ENCODE results near the gene UFC1. TPM values are rescaled to one million over a fixed set of nuclear protein-coding genes. Genes with fewer than 3 reads are reported as not detected.

Gene UFC1
- total and polyA plus RNA-seq, 2 donors (not counting 1 experiment from before 2014, with no cell fraction given), result 91.0 to 128 TPM

- peaks cover 45% of the 10 kb centered on the region for H3K79me2 ChIP-seq (ENCODE audit: control insufficient read depth, insufficient read depth, low read length)
- ATAC-seq (ENCODE audit: low read depth), result peak; percentile 1
- 12% methylated on average over 11 of the region's 11 CpGs for WGBS (ENCODE audit: insufficient coverage)
- intact Hi-C loops (cut with micrococcal nuclease), result loop anchor here (2.0 to 10.0 kb wide), 4 partner anchors 66 to 418 kb away; partner anchors contain the start of genes ARHGAP30, CD48 and NDUFS2
- H4K20me1 ChIP-seq (ENCODE audit: control insufficient read depth, insufficient read depth, low read length, poor library complexity, severe bottlenecking), result no peaks in the 10 kb centered on the region
- H3K27me3 ChIP-seq (replicated peaks in 1 of 4; ENCODE audit: control extremely low read depth in 1 of 4, control insufficient read depth in 3 of 4, insufficient read depth in 4 of 4, low read length in 3 of 4), result no peaks in the 10 kb centered on the region
- Mint-ChIP-seq H3K4me1 (peaks cover 37% of the 10 kb centered on the region), H3K4me3 (no peak overlapping the region), H3K9me3 (ENCODE audit: insufficient read depth) (no peaks in the 10 kb centered on the region), H3K27ac (no peak overlapping the region), H3K27me3 (no peaks in the 10 kb centered on the region)
- peaks cover 0 to 17% of the 10 kb centered on the region in 2 experiments for H3K36me3 ChIP-seq (replicated peaks in 1 of 2; ENCODE audit: control extremely low read depth in 1 of 2, control insufficient read depth in 1 of 2, extremely low read depth in 1 of 2, insufficient read depth in 2 of 2, low read length in 1 of 2)
- ChIA-PET POLR2A (interaction anchor here (0.8 to 2.3 kb wide), 7 partner anchors 16 to 115 kb away, joined by 3 to 12 read pairs (median 5); partner anchors contain the start of genes ARHGAP30, NIT1, PFDN2 and PPOX), CTCF (interaction anchor here (0.6 to 10.0 kb wide), 9 partner anchors 15 to 940 kb away, joined by 3 to 82 read pairs (median 4); partner anchors contain the start of genes ARHGAP30, NIT1, PFDN2 and PPOX)
- H3K4me3 ChIP-seq (ENCODE audit: control extremely low read depth in 1 of 5, extremely low read depth in 1 of 5, insufficient read depth in 1 of 5, low read depth in 2 of 5, low read length in 4 of 5), result peak overlapping the region; percentile 85 to 100 (median 92)
- peak overlapping the region; percentile 98 for H3K4me2 ChIP-seq (replicated peaks; ENCODE audit: low read depth, low read length, poor library complexity, severe bottlenecking)
- H3K9ac ChIP-seq (ENCODE audit: low read length), result peak overlapping the region; percentile 82
- peaks cover 18 to 27% of the 10 kb centered on the region in 2 donors for H3K4me1 ChIP-seq (ENCODE audit: control insufficient read depth in 2 of 2, insufficient read depth in 2 of 2, low read length in 2 of 2)
- H3K27ac ChIP-seq (ENCODE audit: low read length in 2 of 2), result peak overlapping the region; percentile 83 to 89
- no peaks in the 10 kb centered on the region for H3K9me3 ChIP-seq (ENCODE audit: control extremely low read depth in 1 of 3, control insufficient read depth in 2 of 3, insufficient read depth in 1 of 3, low read length in 2 of 3)
- DNase-seq, result no peak
- no peak for TF ChIP-seq EZH2 (IDR thresholded peaks at IDR 0.05; ENCODE audit: borderline replicate concordance, insufficient read depth, low read depth, low read length, poor library complexity, severe bottlenecking)
- TF ChIP-seq CTCF (IDR thresholded peaks at IDR 0.05), result no peak
- peak overlapping the region; percentile 89 for H2AFZ ChIP-seq (ENCODE audit: insufficient read depth, low read depth, low read length, poor library complexity, severe bottlenecking)
Observed at GRCh38 chr1:161133220-161133740, 20.5 kb upstream of the UFC1 start.

GRCh38 chr1:161137881-161138280 is 15.9 kb upstream of the UFC1 start:
- Mint-ChIP-seq H3K4me3 (no peak overlapping the region), H3K27ac (no peak overlapping the region), H3K4me1 (peaks cover 11% of the 10 kb centered on the region), H3K27me3 (no peaks in the 10 kb centered on the region), H3K9me3 (ENCODE audit: insufficient read depth) (no peaks in the 10 kb centered on the region)
- no peak for ATAC-seq (ENCODE audit: low read depth)
- Histone ChIP-seq H3K4me2 (replicated peaks; ENCODE audit: low read depth, low read length, poor library complexity, severe bottlenecking) (no peak overlapping the region), H4K20me1 (ENCODE audit: control insufficient read depth, insufficient read depth, low read length, poor library complexity, severe bottlenecking) (no peaks in the 10 kb centered on the region), H3K9me3 (ENCODE audit: control extremely low read depth in 1 of 3, control insufficient read depth in 2 of 3, insufficient read depth in 1 of 3, low read length in 2 of 3) (no peaks in the 10 kb centered on the region), H3K79me2 (ENCODE audit: control insufficient read depth, insufficient read depth, low read length) (peaks cover 34% of the 10 kb centered on the region), H3K27me3 (replicated peaks in 1 of 4; ENCODE audit: control extremely low read depth in 1 of 4, control insufficient read depth in 3 of 4, insufficient read depth in 4 of 4, low read length in 3 of 4) (no peaks in the 10 kb centered on the region), H3K36me3 (replicated peaks in 1 of 2; ENCODE audit: control extremely low read depth in 1 of 2, control insufficient read depth in 1 of 2, extremely low read depth in 1 of 2, insufficient read depth in 2 of 2, low read length in 1 of 2) (no peaks in the 10 kb centered on the region), H2AFZ (ENCODE audit: insufficient read depth, low read depth, low read length, poor library complexity, severe bottlenecking) (no peak overlapping the region), H3K4me1 (ENCODE audit: control insufficient read depth in 2 of 2, insufficient read depth in 2 of 2, low read length in 2 of 2) (peaks cover 8 to 11% of the 10 kb centered on the region in 2 donors), H3K9ac (ENCODE audit: low read length) (no peak overlapping the region), H3K4me3 (ENCODE audit: control extremely low read depth in 1 of 5, extremely low read depth in 1 of 5, insufficient read depth in 1 of 5, low read depth in 2 of 5, low read length in 4 of 5) (no peak overlapping the region), H3K27ac (ENCODE audit: low read length in 2 of 2) (no peak overlapping the region)
- TF ChIP-seq CTCF (IDR thresholded peaks at IDR 0.05) (no peak), EZH2 (IDR thresholded peaks at IDR 0.05; ENCODE audit: borderline replicate concordance, insufficient read depth, low read depth, low read length, poor library complexity, severe bottlenecking) (no peak)
- no peak for DNase-seq
- WGBS (ENCODE audit: insufficient coverage), result no CpG with 5 or more reads among the region's 3 CpGs
- ChIA-PET POLR2A (no interaction called here), CTCF (interaction anchor here (1.0 to 10.0 kb wide), 11 partner anchors 9 to 148 kb away, joined by 3 to 82 read pairs (median 6); partner anchors contain the start of genes ARHGAP30, KLHDC9, NIT1 and PFDN2)
- intact Hi-C loops (cut with micrococcal nuclease), result loop anchor here (10.0 kb wide), 1 partner anchor 423 kb away; the partner anchor contains the start of gene CD48
